Astrocyte (in vitro differentiated cells and primary cell): ENCODE results near the gene PCDH7.

ENCODE experiments used
- EZH2 ChIP-seq: IDR thresholded peaks from 2 replicates; pipeline ENCODE4 v1.6.1; 2012; ENCODE audit warnings: mild to moderate bottlenecking, low read length, inconsistent platforms; ENCODE audit not compliant: insufficient read depth
- TF ChIP-seq, protein P1 (sequence below): IDR thresholded peaks from 2 replicates; pipeline ENCODE4 v1.5.1; 2011; ENCODE audit warnings: low read depth, mild to moderate bottlenecking, inconsistent platforms, low read length, moderate library complexity; ENCODE audit not compliant: insufficient read depth

DNA sequence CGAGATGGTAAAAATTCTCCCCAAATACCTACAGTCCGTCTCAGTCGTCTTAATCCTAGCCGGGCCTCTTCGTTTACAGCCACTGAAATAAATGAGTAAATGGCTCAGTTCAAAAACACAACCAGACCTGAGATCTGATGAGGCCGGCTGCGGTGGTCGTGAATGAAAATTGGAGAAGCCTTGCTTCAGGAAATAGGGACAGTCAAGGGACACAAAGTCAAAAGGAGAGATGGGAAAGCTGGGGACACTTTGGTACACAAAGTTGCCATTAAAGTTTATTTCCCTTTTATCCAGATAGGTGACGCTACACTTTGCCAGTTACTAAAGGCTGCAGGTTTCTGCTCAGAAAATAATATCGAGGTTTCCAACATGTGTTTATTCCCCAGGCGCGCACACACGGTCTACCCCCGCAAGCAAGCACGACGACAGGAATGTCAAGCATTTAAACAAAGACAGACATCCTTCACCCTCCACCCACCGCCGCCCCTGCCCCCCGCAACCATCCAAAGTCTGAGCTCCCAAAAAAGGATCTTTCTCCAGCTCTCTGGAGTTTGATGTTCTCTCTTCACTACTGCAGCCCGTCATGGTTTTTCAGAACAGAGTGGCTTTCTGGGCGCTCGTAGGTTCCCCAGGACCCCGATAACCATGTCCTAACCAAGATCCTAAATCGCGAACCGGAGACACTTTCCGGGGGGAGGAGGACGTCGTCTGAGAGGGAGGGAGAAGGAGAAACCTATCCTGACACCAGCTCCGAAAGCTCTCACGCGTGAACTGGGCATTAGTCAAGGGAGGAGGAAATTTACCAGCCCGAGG, 1.3 kb upstream of the PCDH7 start:
- TF ChIP-seq, protein P1, sequence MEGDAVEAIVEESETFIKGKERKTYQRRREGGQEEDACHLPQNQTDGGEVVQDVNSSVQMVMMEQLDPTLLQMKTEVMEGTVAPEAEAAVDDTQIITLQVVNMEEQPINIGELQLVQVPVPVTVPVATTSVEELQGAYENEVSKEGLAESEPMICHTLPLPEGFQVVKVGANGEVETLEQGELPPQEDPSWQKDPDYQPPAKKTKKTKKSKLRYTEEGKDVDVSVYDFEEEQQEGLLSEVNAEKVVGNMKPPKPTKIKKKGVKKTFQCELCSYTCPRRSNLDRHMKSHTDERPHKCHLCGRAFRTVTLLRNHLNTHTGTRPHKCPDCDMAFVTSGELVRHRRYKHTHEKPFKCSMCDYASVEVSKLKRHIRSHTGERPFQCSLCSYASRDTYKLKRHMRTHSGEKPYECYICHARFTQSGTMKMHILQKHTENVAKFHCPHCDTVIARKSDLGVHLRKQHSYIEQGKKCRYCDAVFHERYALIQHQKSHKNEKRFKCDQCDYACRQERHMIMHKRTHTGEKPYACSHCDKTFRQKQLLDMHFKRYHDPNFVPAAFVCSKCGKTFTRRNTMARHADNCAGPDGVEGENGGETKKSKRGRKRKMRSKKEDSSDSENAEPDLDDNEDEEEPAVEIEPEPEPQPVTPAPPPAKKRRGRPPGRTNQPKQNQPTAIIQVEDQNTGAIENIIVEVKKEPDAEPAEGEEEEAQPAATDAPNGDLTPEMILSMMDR, result peak; percentile 20
- no peak for TF ChIP-seq EZH2
